ENCODE data around the gene SLC16A14.

The SLC16A14 gene

GRCh38 chr2:230068016-230068650 is 591 bp downstream of the SLC16A14 start (continued):
- TF ChIP-seq AEBP2 (tag by site-specific recombination; IDR thresholded peaks at IDR 0.05; ENCODE audit: borderline replicate concordance) (no peak), ZNF561 (tag by site-specific recombination; IDR thresholded peaks at IDR 0.05; ENCODE audit: borderline replicate concordance) (0 out of 2 replicates have a peak, but pooled peaks have one; percentile 19), ZBTB26 (tag by site-specific recombination; optimal IDR thresholded peaks at IDR 0.05) (peak; percentile 94), ZFP37 (tag by site-specific recombination; IDR thresholded peaks at IDR 0.05) (0 out of 2 replicates have a peak, but pooled peaks have one; percentile 49), ZNF335 (tag by site-specific recombination; conservative IDR thresholded peaks at IDR 0.05) (peak; percentile 40), ZNF416 (tag by site-specific recombination; IDR thresholded peaks at IDR 0.05) (no peak), ZEB2 (tag by site-specific recombination; IDR thresholded peaks at IDR 0.05) (0 out of 2 replicates have a peak, but pooled peaks have one; percentile 7), ZBTB20 (tag by site-specific recombination; IDR thresholded peaks at IDR 0.05) (peak; percentile 96), ZBTB10 (tag by site-specific recombination; IDR thresholded peaks at IDR 0.05) (peak; percentile 77; the same call in 1 of the 2 replicates), ZBTB49 (tag by site-specific recombination; IDR thresholded peaks at IDR 0.05; ENCODE audit: low read depth) (no peak), ZBTB8A (tag by site-specific recombination; IDR thresholded peaks at IDR 0.05) (peak; percentile 59), ZIC2 (tag by site-specific recombination; IDR thresholded peaks at IDR 0.05) (peak; percentile 55)

DNA sequence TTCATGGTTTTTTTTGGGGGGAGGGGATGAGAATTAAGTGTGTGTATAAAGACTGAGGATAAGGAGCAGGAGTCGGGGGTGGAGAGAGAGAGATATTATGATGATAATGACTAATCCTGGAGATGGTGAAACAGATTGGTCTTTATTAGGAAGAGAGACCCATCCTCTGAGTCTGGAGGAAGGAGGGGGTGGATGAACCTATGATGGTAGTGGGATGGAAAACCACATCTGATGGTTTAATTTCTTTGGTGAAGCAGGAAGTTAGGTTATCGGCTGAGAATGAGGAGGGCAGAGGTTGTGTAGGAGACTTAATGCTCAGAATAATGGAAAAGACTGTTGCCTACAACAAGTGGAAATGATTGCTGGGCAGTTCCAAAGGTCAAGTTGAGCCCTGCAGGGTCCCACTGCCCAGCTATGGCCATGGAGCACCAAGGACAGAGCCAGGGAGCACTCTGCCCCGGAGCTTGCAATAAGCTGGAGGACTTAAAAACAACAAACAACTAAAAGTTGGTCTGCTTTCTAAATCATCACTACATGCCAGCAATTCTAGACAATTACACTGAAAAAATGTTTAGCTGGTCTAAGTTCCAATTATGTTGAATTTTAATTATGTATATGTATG is 7.9 kb downstream of the SLC16A14 start:
- no peaks in the 10 kb centered on the region for H3K9me3 ChIP-seq (ENCODE audit: control insufficient read depth, insufficient read depth, low read depth, low read length)
- CTCF ChIA-PET = interaction anchor here (0.6 to 0.7 kb wide), 2 partner anchors 234 to 549 kb away, joined by 3 to 5 read pairs; no protein-coding TSS in a partner anchor
- TF ChIP-seq EGR2 (tag by site-specific recombination; IDR thresholded peaks at IDR 0.05; ENCODE audit: low read depth) (peak; percentile 57), PRDM10 (tag by site-specific recombination; IDR thresholded peaks at IDR 0.05) (no peak), ZFHX2 (tag by site-specific recombination; conservative IDR thresholded peaks at IDR 0.05) (peak; percentile 17; the same call in 1 of the 2 replicates), ZNF335 (tag by site-specific recombination; conservative IDR thresholded peaks at IDR 0.05) (no peak), ZFP69B (tag by site-specific recombination; IDR thresholded peaks at IDR 0.05) (no peak)
- H3K36me3 ChIP-seq (ENCODE audit: control insufficient read depth in 2 of 2, insufficient read depth in 1 of 2, low read length in 2 of 2) = peaks cover 3 to 15% of the 10 kb centered on the region in 2 experiments; a peak in 2 of 3 replicates
- H3K27ac ChIP-seq (ENCODE audit: extremely low read depth, low read depth, low read length) = no peak overlapping the region
- no peak overlapping the region for H3K4me3 ChIP-seq (ENCODE audit: low read depth, low read length)
- no peaks in the 10 kb centered on the region for H3K4me1 ChIP-seq (ENCODE audit: control insufficient read depth, insufficient read depth, low read length)
- POLR2A ChIA-PET = no interaction called here

All from HEK293 (cell line).